ENCODE data around the gene WWOX. TPM values are rescaled to one million over a fixed set of nuclear protein-coding genes. Genes with fewer than 3 reads are reported as not detected.

Gene WWOX
- total and polyA plus RNA-seq, 2 of the 4 experiments (the other 2 are of a cell fraction) = 2.7 to 5.4 TPM

DNA sequence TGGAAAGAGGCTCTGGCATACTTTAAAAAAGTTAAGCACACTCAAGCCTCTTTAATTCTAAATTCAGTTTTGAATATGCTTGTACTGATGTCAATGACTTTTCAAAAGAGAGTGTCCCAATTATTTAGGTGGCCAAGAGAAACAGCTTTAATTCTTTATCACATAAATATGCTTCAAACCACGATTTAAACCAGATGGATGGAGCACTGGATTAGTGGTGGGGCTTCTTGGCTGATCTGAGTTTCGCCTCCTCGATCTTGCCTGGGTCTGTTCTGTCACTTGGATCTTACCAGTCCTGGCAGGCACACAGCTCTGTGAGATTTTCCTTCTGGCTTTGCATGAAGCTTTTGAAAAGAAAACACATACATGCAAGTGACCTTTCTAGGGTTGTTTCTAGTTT lies 1033.2 kb downstream of the WWOX start:
- H3K27me3 ChIP-seq (ENCODE audit: control insufficient read depth, insufficient read depth, low read length) = no peaks in the 10 kb centered on the region
- DNase-seq (no peak), ATAC-seq (ENCODE audit: low read depth) (no peak)
- no CpG with 5 or more reads among the region's 3 CpGs for WGBS, 2 experiments (ENCODE audit: extremely low coverage in 2 of 2, insufficient read length in 1 of 2)
- H2BK15ac ChIP-seq (ENCODE audit: low read depth, low read length) = no peak overlapping the region
- no peak overlapping the region for H4K91ac ChIP-seq (ENCODE audit: insufficient read depth, low read depth, low read length)
- POLR2A ChIA-PET (ENCODE audit: unreplicated experiment) = interaction anchor here (0.5 kb wide), 1 partner anchor 10 kb away, joined by 4 read pairs; no protein-coding TSS in a partner anchor
- no peaks in the 10 kb centered on the region for H3K9me1 ChIP-seq (ENCODE audit: insufficient read depth, low read length)
- H2BK120ac ChIP-seq (ENCODE audit: low read depth, low read length) = no peak overlapping the region
- no peak overlapping the region for H3K56ac ChIP-seq (ENCODE audit: extremely low read depth, insufficient read depth, low read length)
- H3K9me3 ChIP-seq (ENCODE audit: control insufficient read depth, insufficient read depth, low read length) = peaks cover 12% of the 10 kb centered on the region
- CTCF ChIA-PET = no interaction called here
- H3K4me2 ChIP-seq (ENCODE audit: low read depth, low read length) = no peak overlapping the region
- intact Hi-C loops (cut with micrococcal nuclease) = no loop called here
- no peak overlapping the region for H3K4me3 ChIP-seq (ENCODE audit: insufficient read depth, low read depth, low read length)
- BruUV-seq (replicated peaks) = no TSS peak
- H2AFZ ChIP-seq (replicated peaks; ENCODE audit: low read length, poor library complexity) = no peak overlapping the region
- TF ChIP-seq, protein P1, sequence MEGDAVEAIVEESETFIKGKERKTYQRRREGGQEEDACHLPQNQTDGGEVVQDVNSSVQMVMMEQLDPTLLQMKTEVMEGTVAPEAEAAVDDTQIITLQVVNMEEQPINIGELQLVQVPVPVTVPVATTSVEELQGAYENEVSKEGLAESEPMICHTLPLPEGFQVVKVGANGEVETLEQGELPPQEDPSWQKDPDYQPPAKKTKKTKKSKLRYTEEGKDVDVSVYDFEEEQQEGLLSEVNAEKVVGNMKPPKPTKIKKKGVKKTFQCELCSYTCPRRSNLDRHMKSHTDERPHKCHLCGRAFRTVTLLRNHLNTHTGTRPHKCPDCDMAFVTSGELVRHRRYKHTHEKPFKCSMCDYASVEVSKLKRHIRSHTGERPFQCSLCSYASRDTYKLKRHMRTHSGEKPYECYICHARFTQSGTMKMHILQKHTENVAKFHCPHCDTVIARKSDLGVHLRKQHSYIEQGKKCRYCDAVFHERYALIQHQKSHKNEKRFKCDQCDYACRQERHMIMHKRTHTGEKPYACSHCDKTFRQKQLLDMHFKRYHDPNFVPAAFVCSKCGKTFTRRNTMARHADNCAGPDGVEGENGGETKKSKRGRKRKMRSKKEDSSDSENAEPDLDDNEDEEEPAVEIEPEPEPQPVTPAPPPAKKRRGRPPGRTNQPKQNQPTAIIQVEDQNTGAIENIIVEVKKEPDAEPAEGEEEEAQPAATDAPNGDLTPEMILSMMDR (conservative IDR thresholded peaks at IDR 0.05; ENCODE audit: low read depth, low read length) = no peak
- no peak for TF ChIP-seq BHLHE40 (IDR thresholded peaks at IDR 0.05; ENCODE audit: low read depth, low read length)
- no peak for TF ChIP-seq ELK1 (IDR thresholded peaks at IDR 0.05; ENCODE audit: borderline replicate concordance, low read depth, low read length)
- TF ChIP-seq NFE2L2 (IDR thresholded peaks at IDR 0.05; ENCODE audit: low read depth, low read length) = no peak
- TF ChIP-seq POLR2A (IDR thresholded peaks at IDR 0.05; ENCODE audit: low read depth, low read length) = no peak
- TF ChIP-seq MAFK (IDR thresholded peaks at IDR 0.05; ENCODE audit: low read depth, low read length) = no peak
- TF ChIP-seq CEBPB (IDR thresholded peaks at IDR 0.05; ENCODE audit: low read depth, low read length) = no peak
- no peak for TF ChIP-seq MXI1 (IDR thresholded peaks at IDR 0.05; ENCODE audit: borderline replicate concordance, low read depth, low read length)
- TF ChIP-seq FOS (IDR thresholded peaks at IDR 0.05; ENCODE audit: low read depth, low read length) = no peak
- no peak for TF ChIP-seq RFX5 (IDR thresholded peaks at IDR 0.05; ENCODE audit: low read depth, low read length)
- TF ChIP-seq RAD21 (IDR thresholded peaks at IDR 0.05; ENCODE audit: low read length) = no peak
- no peak for TF ChIP-seq RCOR1 (IDR thresholded peaks at IDR 0.05; ENCODE audit: insufficient replicate concordance, low read length)
- no peak for TF ChIP-seq CHD1 (IDR thresholded peaks at IDR 0.05; ENCODE audit: low read depth, low read length)
- no peak for TF ChIP-seq MAZ (IDR thresholded peaks at IDR 0.05; ENCODE audit: borderline replicate concordance, low read depth, low read length)
- no peak overlapping the region for H4K5ac ChIP-seq (ENCODE audit: low read depth, low read length)
- no peaks in the 10 kb centered on the region for H3K4me1 ChIP-seq (ENCODE audit: control insufficient read depth, insufficient read depth, low read length)
- no peak overlapping the region for H3K18ac ChIP-seq (ENCODE audit: low read depth, low read length)
- in situ Hi-C loops (cut with MboI; ENCODE audit: low sequenced_read_pairs) = no loop called here
- no peak overlapping the region for H3K9ac ChIP-seq (ENCODE audit: low read depth, low read length)
- H2BK5ac ChIP-seq (ENCODE audit: low read depth, low read length, poor library complexity, severe bottlenecking) = no peak overlapping the region
- no peaks in the 10 kb centered on the region for H3K79me1 ChIP-seq (ENCODE audit: low read depth in 1 of 2, low read length in 2 of 2)
- no peak overlapping the region for H2BK20ac ChIP-seq (ENCODE audit: low read depth, low read length)
- no peak overlapping the region for H3K4ac ChIP-seq (ENCODE audit: low read depth, low read length)
- no peak overlapping the region for H3K23ac ChIP-seq (ENCODE audit: low read depth, low read length)
- H2AK9ac ChIP-seq (replicated peaks; ENCODE audit: low read depth, low read length, poor library complexity) = no peak overlapping the region
- no peak overlapping the region for H4K8ac ChIP-seq (ENCODE audit: low read depth in 2 of 2, low read length in 2 of 2)
- dilution Hi-C loops (cut with HindIII; ENCODE audit: low sequenced_read_pairs, unreplicated experiment) = no loop called here
- H3K14ac ChIP-seq (replicated peaks; ENCODE audit: low read depth, low read length) = no peak overlapping the region
- no peaks in the 10 kb centered on the region for H4K20me1 ChIP-seq (ENCODE audit: insufficient read depth, low read length)
- no peaks in the 10 kb centered on the region for H3K36me3 ChIP-seq (ENCODE audit: control insufficient read depth, insufficient read depth, low read length)
- no peak overlapping the region for H3K27ac ChIP-seq (ENCODE audit: insufficient read depth, low read length)
- H2AK5ac ChIP-seq (ENCODE audit: low read depth, low read length) = no peak overlapping the region
